HCT116 (cell line): Measurements from ENCODE around the gene FOXB1.

ENCODE experiments used
- EGR1 ChIP-seq: IDR thresholded peaks from 2 replicates; pipeline ENCODE4 v1.6.1; 2012; ENCODE audit warnings: low read depth
- JUND ChIP-seq: IDR thresholded peaks from 2 replicates; pipeline ENCODE4 v1.6.1; 2012
- POLR2A ChIP-seq: IDR thresholded peaks from 2 replicates; pipeline ENCODE4 v1.7.0; 2011; ENCODE audit warnings: borderline replicate concordance; ENCODE audit not compliant: insufficient read depth, insufficient read length; ENCODE audit errors: extremely low read depth
- POLR2AphosphoS5 ChIP-seq: IDR thresholded peaks from 2 replicates; pipeline ENCODE4 v1.6.1; 2011; ENCODE audit warnings: mild to moderate bottlenecking, low read depth, low read length, moderate library complexity
- TCF7L2 ChIP-seq: IDR thresholded peaks from 2 replicates; pipeline ENCODE4 v1.7.0; 2011; ENCODE audit warnings: borderline replicate concordance, inconsistent platforms; ENCODE audit not compliant: insufficient read depth, insufficient read length; ENCODE audit errors: extremely low read depth
- YY1 ChIP-seq: IDR thresholded peaks from 2 replicates; pipeline ENCODE4 v1.6.1; 2011; ENCODE audit warnings: low read length, low read depth, moderate library complexity, mild to moderate bottlenecking; ENCODE audit not compliant: insufficient replicate concordance; ENCODE audit errors: extremely low read depth
- TF ChIP-seq, protein P1 (sequence below), 3 experiments: fragments of 200-600 bp in 1 of 3; sonication (generic) in 1 of 3; IDR thresholded peaks in 2 of 3; conservative IDR thresholded peaks in 1 of 3; 2 replicates each; pipeline ENCODE4 v1.5.1; 2012 to 2017; ENCODE audit warnings: low read depth in 2 of 3, low read length in 2 of 3, antibody characterized with exemption in 1 of 3, borderline replicate concordance in 1 of 3, control low read depth in 1 of 3, mild to moderate bottlenecking in 1 of 3, mixed read lengths in 1 of 3, mixed run types in 1 of 3, moderate library complexity in 1 of 3; ENCODE audit not compliant: insufficient read depth in 1 of 3

DNA sequence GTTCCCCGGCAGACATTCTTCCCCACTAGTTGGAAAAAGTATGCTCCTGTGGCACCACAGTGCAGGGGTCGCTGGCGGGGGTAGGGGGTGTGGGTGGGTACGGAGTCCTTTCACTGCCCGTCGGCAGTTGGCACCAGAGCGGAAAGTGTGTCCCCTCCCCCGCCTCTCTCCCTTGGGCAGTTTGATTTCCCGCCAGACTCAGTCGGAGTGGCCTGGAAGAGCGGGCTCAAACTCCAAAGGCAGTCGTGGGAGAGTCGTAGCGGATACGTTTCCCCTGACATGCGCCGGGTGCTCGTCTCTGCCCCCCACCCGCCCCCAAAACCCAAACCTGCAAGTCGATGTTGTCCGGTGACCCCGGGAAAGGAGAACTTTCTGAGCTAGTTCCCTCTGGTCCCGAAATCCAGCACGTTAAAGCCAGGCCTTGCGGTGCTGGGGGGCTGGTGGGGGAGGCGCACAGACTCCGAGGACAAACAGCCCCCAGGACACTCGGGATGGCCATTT, 4.4 kb upstream of the FOXB1 start:
- no peak for TF ChIP-seq POLR2A
- TF ChIP-seq, protein P1, sequence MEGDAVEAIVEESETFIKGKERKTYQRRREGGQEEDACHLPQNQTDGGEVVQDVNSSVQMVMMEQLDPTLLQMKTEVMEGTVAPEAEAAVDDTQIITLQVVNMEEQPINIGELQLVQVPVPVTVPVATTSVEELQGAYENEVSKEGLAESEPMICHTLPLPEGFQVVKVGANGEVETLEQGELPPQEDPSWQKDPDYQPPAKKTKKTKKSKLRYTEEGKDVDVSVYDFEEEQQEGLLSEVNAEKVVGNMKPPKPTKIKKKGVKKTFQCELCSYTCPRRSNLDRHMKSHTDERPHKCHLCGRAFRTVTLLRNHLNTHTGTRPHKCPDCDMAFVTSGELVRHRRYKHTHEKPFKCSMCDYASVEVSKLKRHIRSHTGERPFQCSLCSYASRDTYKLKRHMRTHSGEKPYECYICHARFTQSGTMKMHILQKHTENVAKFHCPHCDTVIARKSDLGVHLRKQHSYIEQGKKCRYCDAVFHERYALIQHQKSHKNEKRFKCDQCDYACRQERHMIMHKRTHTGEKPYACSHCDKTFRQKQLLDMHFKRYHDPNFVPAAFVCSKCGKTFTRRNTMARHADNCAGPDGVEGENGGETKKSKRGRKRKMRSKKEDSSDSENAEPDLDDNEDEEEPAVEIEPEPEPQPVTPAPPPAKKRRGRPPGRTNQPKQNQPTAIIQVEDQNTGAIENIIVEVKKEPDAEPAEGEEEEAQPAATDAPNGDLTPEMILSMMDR (IDR thresholded peaks at IDR 0.05 in 2 of 3, conservative IDR thresholded peaks at IDR 0.05 in 1 of 3; ENCODE audit: borderline replicate concordance in 1 of 3, insufficient read depth in 1 of 3, low read depth in 2 of 3, low read length in 2 of 3) = no peak
- no peak for TF ChIP-seq TCF7L2
- TF ChIP-seq YY1 = no peak
- no peak for TF ChIP-seq JUND
- TF ChIP-seq EGR1 = no peak
- TF ChIP-seq POLR2AphosphoS5 = no peak
